HG02943 (cell line): ENCODE data around the gene MYBPC3.

Experiments used
- ATAC-seq: cut with Tn5 transposase; IDR thresholded peaks from one replicate; pipeline ENCODE4 v1.9.1; 2021; ENCODE audit warnings: mild to moderate bottlenecking, low read depth, moderate library complexity; ENCODE audit not compliant: unreplicated experiment

Gene MYBPC3

GRCh38 chr11:47359162-47359561 is 6.7 kb upstream of the MYBPC3 start:
- no peak for ATAC-seq

GRCh38 chr11:47358731-47359051 is 6.2 kb upstream of the MYBPC3 start:
- ATAC-seq = no peak

GRCh38 chr11:47357985-47358730 is 5.7 kb upstream of the MYBPC3 start:
- no peak for ATAC-seq

GRCh38 chr11:47356998-47357329 is 4.5 kb upstream of the MYBPC3 start:
- ATAC-seq = no peak

- ATAC-seq = no peak
Observed at GRCh38 chr11:47356129-47356997, 3.9 kb upstream of the MYBPC3 start.

GRCh38 chr11:47355283-47356128 is 3.0 kb upstream of the MYBPC3 start:
- ATAC-seq = no peak

GRCh38 chr11:47354913-47355282 is 2.4 kb upstream of the MYBPC3 start:
- ATAC-seq = no peak

- ATAC-seq = no peak
Observed at GRCh38 chr11:47353978-47354774, 1.7 kb upstream of the MYBPC3 start.

- ATAC-seq = no peak
Observed at GRCh38 chr11:47351156-47352126, 1.1 kb downstream of the MYBPC3 start.

- no peak for ATAC-seq
Observed at GRCh38 chr11:47350315-47350714, 2.2 kb downstream of the MYBPC3 start.

- no peak for ATAC-seq
Observed at GRCh38 chr11:47349521-47350095, 2.9 kb downstream of the MYBPC3 start.

GRCh38 chr11:47348859-47349258 is 3.6 kb downstream of the MYBPC3 start:
- ATAC-seq = no peak

- ATAC-seq = no peak
Observed at GRCh38 chr11:47348131-47348802, 4.2 kb downstream of the MYBPC3 start.

- no peak for ATAC-seq
Observed at GRCh38 chr11:47347137-47347536, 5.4 kb downstream of the MYBPC3 start.

GRCh38 chr11:47345890-47346563 is 6.5 kb downstream of the MYBPC3 start:
- ATAC-seq = no peak

- ATAC-seq = no peak
Observed at GRCh38 chr11:47342854-47343253, 9.6 kb downstream of the MYBPC3 start.

- no peak for ATAC-seq
Observed at GRCh38 chr11:47342036-47342803, 10.3 kb downstream of the MYBPC3 start.
